SK-N-SH (cell line): ENCODE measurements around the gene ASAP3. TPM values are rescaled to one million over a fixed set of nuclear protein-coding genes. Genes with fewer than 3 reads are reported as not detected.
"Not testable (repeated sequence)": the region's sequence is repeated elsewhere in the genome, so short reads cannot be mapped to it uniquely, and the experiment has no call there.

ENCODE experiments used
- CTCF ChIA-PET: fragments of 300-600, 350-600 bp; formaldehyde crosslinking; extraction: SDS; loops from one replicate; lab custom pipeline; 2021; lab: Yijun Ruan, JAX
- POLR2A ChIA-PET: fragments of 350-600 bp; sonication (Branson Sonifier 250); formaldehyde crosslinking; extraction: SDS; loops from one replicate; lab custom pipeline; 2020; ENCODE audit warnings: antibody characterized with exemption, inconsistent platforms; lab: Yijun Ruan, JAX
- DNase-seq: peaks from one replicate; pipeline ENCODE4 v3.0.0; 2012
- H2AFZ ChIP-seq: fragments of 200-600 bp; sonication (generic); 2 replicates; pipeline ENCODE4 v1.8.1; 2016; ENCODE audit warnings: antibody characterized with exemption, mild to moderate bottlenecking, low read depth
- H3F3A ChIP-seq: fragments of 200-600 bp; sonication (generic); replicated peaks from 2 replicates; pipeline ENCODE3; 2016; ENCODE audit warnings: antibody characterized with exemption, mild to moderate bottlenecking; ENCODE audit not compliant: insufficient read depth
- H3K27ac ChIP-seq, 2 experiments: fragments of 200-500 bp in 1 of 2; fragments of 200-600 bp in 1 of 2; sonication (Bioruptor generic) in 1 of 2; sonication (generic), shearing (Covaris generic) in 1 of 2; 2 replicates each; pipeline versions ENCODE4 v1.5.1 to v1.6.1; 2014 to 2016; ENCODE audit warnings: low read depth in 2 of 2, inconsistent platforms in 1 of 2, low read length in 1 of 2, mild to moderate bottlenecking in 1 of 2, mixed read lengths in 1 of 2
- H3K27me3 ChIP-seq: fragments of 200-600 bp; sonication (generic), shearing (Covaris generic); 2 replicates; pipeline ENCODE4 v1.6.1; 2016; ENCODE audit warnings: mixed run types; ENCODE audit not compliant: insufficient read depth
- H3K36me3 ChIP-seq, 2 experiments: fragments of 200-500 bp in 1 of 2; fragments of 200-600 bp in 1 of 2; sonication (Bioruptor generic) in 1 of 2; sonication (generic) in 1 of 2; replicated peaks in 1 of 2; 2 replicates each; pipeline versions ENCODE3 to v1.5.1; 2014 to 2016; ENCODE audit warnings: low read length in 1 of 2, mild to moderate bottlenecking in 1 of 2; ENCODE audit not compliant: insufficient read depth in 2 of 2, control insufficient read depth in 1 of 2
- H3K4me1 ChIP-seq, 2 experiments: fragments of 200-500 bp in 1 of 2; fragments of 200-600 bp in 1 of 2; sonication (Bioruptor generic) in 1 of 2; sonication (generic), shearing (Covaris generic) in 1 of 2; 2 replicates each; pipeline versions ENCODE4 v1.5.1 to v1.6.1; 2014 to 2016; ENCODE audit warnings: low read depth in 1 of 2, low read length in 1 of 2, mixed run types in 1 of 2; ENCODE audit not compliant: insufficient read depth in 2 of 2, control insufficient read depth in 1 of 2
- H3K4me2 ChIP-seq: fragments of 200-600 bp; sonication (generic), shearing (Covaris generic); 2 replicates; pipeline ENCODE4 v1.6.1; 2017; ENCODE audit warnings: mixed run types
- H3K4me3 ChIP-seq, 2 experiments: fragments of 200-500 bp in 1 of 2; fragments of 200-600 bp in 1 of 2; sonication (Bioruptor generic) in 1 of 2; sonication (generic), shearing (Covaris generic) in 1 of 2; 2 replicates each; pipeline versions ENCODE4 v1.5.1 to v1.8.1; 2014 to 2016; ENCODE audit warnings: low read depth in 2 of 2, inconsistent platforms in 1 of 2, low read length in 1 of 2, mild to moderate bottlenecking in 1 of 2, mixed read lengths in 1 of 2, moderate library complexity in 1 of 2
- H3K79me2 ChIP-seq: fragments of 200-600 bp; sonication (generic); 2 replicates; pipeline ENCODE4 v1.8.1; 2017; ENCODE audit warnings: mild to moderate bottlenecking; ENCODE audit not compliant: insufficient read depth
- H3K9ac ChIP-seq: fragments of 200-600 bp; sonication (generic); 2 replicates; pipeline ENCODE4 v1.6.1; 2017; ENCODE audit warnings: mixed run types
- H3K9me2 ChIP-seq: fragments of 200-600 bp; sonication (generic); 2 replicates; pipeline ENCODE4 v1.6.1; 2017; ENCODE audit warnings: mixed run types
- H3K9me3 ChIP-seq: fragments of 200-600 bp; sonication (generic); 2 replicates; pipeline ENCODE4 v1.6.1; 2017; ENCODE audit warnings: mixed run types, mild to moderate bottlenecking, moderate library complexity
- H4K20me1 ChIP-seq: fragments of 200-600 bp; sonication (generic); 2 replicates; pipeline ENCODE4 v1.6.1; 2017; ENCODE audit warnings: mild to moderate bottlenecking, mixed run types; ENCODE audit not compliant: insufficient read depth
- POLR2AphosphoS5 ChIP-seq: IDR thresholded peaks from 2 replicates; pipeline ENCODE4 v1.6.1; 2012; ENCODE audit warnings: low read depth, low read length
- WGBS: methylation state at CpG from one replicate; pipeline ENCODE4 v1.1.6; 2017; ENCODE audit warnings: low lambda C conversion rate; 5-methylcytosine and 5-hydroxymethylcytosine counted together
- polyA plus RNA-seq, 3 experiments: library from polyadenylated mRNA; depleted of rRNA; stranded (reverse); fragments of >200 nt; gene quantifications; 2 replicates each; pipeline ENCODE4 v1.2.3, GENCODE V29; 2012
- TF ChIP-seq, protein P1 (sequence below): IDR thresholded peaks from 2 replicates; pipeline ENCODE4 v1.4.0; 2012; ENCODE audit warnings: low read depth, borderline replicate concordance
- TF ChIP-seq, protein P2 (sequence below): fragments of 150-350 bp; IDR thresholded peaks from 2 replicates; pipeline ENCODE4 v1.6.1; 2016; ENCODE audit warnings: mild to moderate bottlenecking, low read depth, low read length

Gene ASAP3
- polyA plus RNA-seq, 1 of the 3 experiments (the other 2 are of a cell fraction): 19.6 TPM

DNA sequence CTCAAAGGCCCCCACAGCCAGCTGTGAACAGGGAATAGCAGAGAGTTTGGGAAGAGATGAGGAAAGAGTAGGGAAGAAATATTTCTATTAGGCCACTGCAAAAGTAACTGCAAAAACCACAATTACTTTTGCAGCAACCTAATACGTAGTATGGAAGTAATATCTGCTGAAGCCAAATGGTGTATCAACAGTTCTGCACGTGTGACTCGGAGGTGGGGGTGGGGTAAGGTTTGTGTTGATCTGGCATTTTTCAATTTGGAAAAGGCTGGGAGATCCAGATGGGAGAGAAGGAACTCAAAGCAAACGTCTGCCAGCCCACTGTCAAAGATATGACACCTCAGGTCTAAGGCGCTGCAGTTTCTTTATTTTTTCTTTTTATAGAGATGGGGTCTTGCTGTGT, 103.3 kb downstream of the ASAP3 start:
- TF ChIP-seq, protein P1, sequence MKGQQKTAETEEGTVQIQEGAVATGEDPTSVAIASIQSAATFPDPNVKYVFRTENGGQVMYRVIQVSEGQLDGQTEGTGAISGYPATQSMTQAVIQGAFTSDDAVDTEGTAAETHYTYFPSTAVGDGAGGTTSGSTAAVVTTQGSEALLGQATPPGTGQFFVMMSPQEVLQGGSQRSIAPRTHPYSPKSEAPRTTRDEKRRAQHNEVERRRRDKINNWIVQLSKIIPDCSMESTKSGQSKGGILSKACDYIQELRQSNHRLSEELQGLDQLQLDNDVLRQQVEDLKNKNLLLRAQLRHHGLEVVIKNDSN: no peak
- no peak for TF ChIP-seq POLR2AphosphoS5
- TF ChIP-seq, protein P2, sequence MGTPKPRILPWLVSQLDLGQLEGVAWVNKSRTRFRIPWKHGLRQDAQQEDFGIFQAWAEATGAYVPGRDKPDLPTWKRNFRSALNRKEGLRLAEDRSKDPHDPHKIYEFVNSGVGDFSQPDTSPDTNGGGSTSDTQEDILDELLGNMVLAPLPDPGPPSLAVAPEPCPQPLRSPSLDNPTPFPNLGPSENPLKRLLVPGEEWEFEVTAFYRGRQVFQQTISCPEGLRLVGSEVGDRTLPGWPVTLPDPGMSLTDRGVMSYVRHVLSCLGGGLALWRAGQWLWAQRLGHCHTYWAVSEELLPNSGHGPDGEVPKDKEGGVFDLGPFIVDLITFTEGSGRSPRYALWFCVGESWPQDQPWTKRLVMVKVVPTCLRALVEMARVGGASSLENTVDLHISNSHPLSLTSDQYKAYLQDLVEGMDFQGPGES: no peak
- Histone ChIP-seq H3K4me1 (peaks cover 0 to 20% of the 10 kb centered on the region in 2 experiments; a peak in 3 of 4 replicates), H3K4me3 (no peak overlapping the region), H3F3A (peaks cover 15% of the 10 kb centered on the region), H4K20me1 (no peaks in the 10 kb centered on the region), H2AFZ (no peak overlapping the region), H3K27ac (no peak overlapping the region), H3K9ac (no peak overlapping the region), H3K9me3 (no peaks in the 10 kb centered on the region), H3K9me2 (no peaks in the 10 kb centered on the region), H3K4me2 (no peak overlapping the region), H3K27me3 (no peaks in the 10 kb centered on the region), H3K36me3 (no peaks in the 10 kb centered on the region), H3K79me2 (no peaks in the 10 kb centered on the region)
- DNase-seq: no peak
- CTCF ChIA-PET: no interaction called here
- POLR2A ChIA-PET: no interaction called here
- WGBS: 63% methylated on average over 5 of the region's 5 CpGs

DNA sequence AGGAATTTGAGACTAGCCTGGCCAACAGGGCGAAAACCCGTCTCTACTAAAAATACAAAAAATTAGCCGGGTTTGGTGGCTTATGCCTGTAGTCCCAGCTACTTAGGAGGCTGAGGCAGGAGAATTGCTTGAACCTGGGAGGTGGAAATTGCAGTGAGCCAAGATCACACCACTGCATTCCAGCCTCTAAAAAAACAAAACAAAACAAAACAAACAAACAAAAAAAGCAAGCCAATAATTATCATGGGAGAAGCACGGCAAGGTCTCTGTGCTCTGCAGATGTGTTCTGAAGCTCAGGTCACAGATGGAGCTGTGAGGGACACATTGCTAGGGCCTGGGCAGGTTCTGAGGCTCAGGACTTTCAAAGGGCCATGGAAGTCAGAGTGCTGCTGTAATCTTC, 103.7 kb downstream of the ASAP3 start:
- H3K4me2 ChIP-seq, H3K9ac ChIP-seq, H3K79me2 ChIP-seq, H3K27me3 ChIP-seq, H2AFZ ChIP-seq, DNase-seq, POLR2A ChIA-PET, H3K4me3 ChIP-seq, H3K27ac ChIP-seq, H3K9me3 ChIP-seq, H3K36me3 ChIP-seq, CTCF ChIA-PET, H4K20me1 ChIP-seq, H3K9me2 ChIP-seq: not testable (repeated sequence)
- WGBS: 68% methylated on average over 4 of the region's 4 CpGs
- H3F3A ChIP-seq: peaks cover 15% of the 10 kb centered on the region
- H3K4me1 ChIP-seq: peaks cover 0 to 16% of the 10 kb centered on the region in 2 experiments; a peak in 3 of 4 replicates

Other genes with a start within 250 kb of the ASAP3 start
- gene HNRNPR, start 139.9 kb downstream of the ASAP3 start, polyA plus RNA-seq (2012; rRNA removed): 111 and 141 TPM in 2 replicates
- 5.0 and 6.4 TPM in 2 replicates for gene ZNF436, start 114.3 kb downstream of the ASAP3 start, polyA plus RNA-seq (2012; rRNA removed)
- gene TCEA3, start 59.4 kb downstream of the ASAP3 start, polyA plus RNA-seq (2012; rRNA removed): 1.1 and 1.2 TPM in 2 replicates
- 0.43 and 0.44 TPM in 2 replicates for gene E2F2, start 47.1 kb upstream of the ASAP3 start, polyA plus RNA-seq (2012; rRNA removed)
- gene ID3, start 75.3 kb upstream of the ASAP3 start, polyA plus RNA-seq (2012; rRNA removed): 394 and 504 TPM in 2 replicates
- 2,231 and 2,255 TPM in 2 replicates for gene RPL11, start 207.6 kb upstream of the ASAP3 start, polyA plus RNA-seq (2012; rRNA removed)